SK-N-SH (cell line): ENCODE measurements around the gene LDB2.

Experiments
- FOXJ3 ChIP-seq: sonication (generic); formaldehyde crosslinking; IDR thresholded peaks from 2 replicates; pipeline ENCODE4 v1.5.1; 2020; ENCODE audit warnings: mild to moderate bottlenecking, missing genetic modification reagents
- GABPA ChIP-seq: IDR thresholded peaks from 2 replicates; pipeline ENCODE4 v1.4.0; 2012; ENCODE audit warnings: low read depth, mild to moderate bottlenecking
- NRF1 ChIP-seq: IDR thresholded peaks from 2 replicates; pipeline ENCODE4 v1.6.1; 2012; ENCODE audit warnings: low read depth, mild to moderate bottlenecking, low read length
- POLR2AphosphoS5 ChIP-seq: IDR thresholded peaks from 2 replicates; pipeline ENCODE4 v1.6.1; 2012; ENCODE audit warnings: low read depth, low read length
- TCF12 ChIP-seq: IDR thresholded peaks from 2 replicates; pipeline ENCODE4 v1.4.0; 2012
- YY1 ChIP-seq: IDR thresholded peaks from 2 replicates; pipeline ENCODE4 v1.4.0; 2012; ENCODE audit warnings: low read depth, mild to moderate bottlenecking
- TF ChIP-seq, protein P1 (sequence below): fragments of 200-600 bp; sonication (generic); IDR thresholded peaks from 2 replicates; pipeline ENCODE4 v1.6.1; 2017; ENCODE audit warnings: antibody characterized with exemption, mild to moderate bottlenecking, moderate library complexity
- TF ChIP-seq, protein P2 (sequence below): IDR thresholded peaks from 2 replicates; pipeline ENCODE4 v1.6.1; 2012; ENCODE audit warnings: mild to moderate bottlenecking, low read depth, low read length, moderate library complexity
- TF ChIP-seq, protein P3 (sequence below): IDR thresholded peaks from 2 replicates; pipeline ENCODE4 v1.4.0; 2012; ENCODE audit warnings: low read depth

DNA sequence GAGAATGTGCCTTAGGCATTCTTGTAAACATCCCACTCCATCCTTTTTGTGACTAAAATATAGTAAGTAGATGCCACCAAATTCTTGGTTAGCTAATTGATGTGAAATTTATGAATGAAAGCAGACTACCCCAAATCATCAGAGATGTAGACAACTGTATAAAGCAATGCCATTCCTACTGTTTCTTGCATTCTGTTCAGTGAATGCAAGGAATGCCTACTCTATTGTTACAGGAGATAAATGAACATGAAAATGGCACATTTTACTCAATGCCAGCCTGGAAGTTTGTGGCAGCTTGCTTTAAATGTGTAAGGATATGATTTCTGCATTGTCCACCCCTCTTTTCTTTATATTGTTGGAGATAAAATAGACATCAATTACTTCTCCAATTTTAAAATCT is 317.9 kb downstream of the LDB2 start:
- TF ChIP-seq, protein P1, sequence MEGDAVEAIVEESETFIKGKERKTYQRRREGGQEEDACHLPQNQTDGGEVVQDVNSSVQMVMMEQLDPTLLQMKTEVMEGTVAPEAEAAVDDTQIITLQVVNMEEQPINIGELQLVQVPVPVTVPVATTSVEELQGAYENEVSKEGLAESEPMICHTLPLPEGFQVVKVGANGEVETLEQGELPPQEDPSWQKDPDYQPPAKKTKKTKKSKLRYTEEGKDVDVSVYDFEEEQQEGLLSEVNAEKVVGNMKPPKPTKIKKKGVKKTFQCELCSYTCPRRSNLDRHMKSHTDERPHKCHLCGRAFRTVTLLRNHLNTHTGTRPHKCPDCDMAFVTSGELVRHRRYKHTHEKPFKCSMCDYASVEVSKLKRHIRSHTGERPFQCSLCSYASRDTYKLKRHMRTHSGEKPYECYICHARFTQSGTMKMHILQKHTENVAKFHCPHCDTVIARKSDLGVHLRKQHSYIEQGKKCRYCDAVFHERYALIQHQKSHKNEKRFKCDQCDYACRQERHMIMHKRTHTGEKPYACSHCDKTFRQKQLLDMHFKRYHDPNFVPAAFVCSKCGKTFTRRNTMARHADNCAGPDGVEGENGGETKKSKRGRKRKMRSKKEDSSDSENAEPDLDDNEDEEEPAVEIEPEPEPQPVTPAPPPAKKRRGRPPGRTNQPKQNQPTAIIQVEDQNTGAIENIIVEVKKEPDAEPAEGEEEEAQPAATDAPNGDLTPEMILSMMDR: no peak
- TF ChIP-seq YY1: no peak
- TF ChIP-seq TCF12: no peak
- TF ChIP-seq GABPA: no peak
- TF ChIP-seq, protein P2, sequence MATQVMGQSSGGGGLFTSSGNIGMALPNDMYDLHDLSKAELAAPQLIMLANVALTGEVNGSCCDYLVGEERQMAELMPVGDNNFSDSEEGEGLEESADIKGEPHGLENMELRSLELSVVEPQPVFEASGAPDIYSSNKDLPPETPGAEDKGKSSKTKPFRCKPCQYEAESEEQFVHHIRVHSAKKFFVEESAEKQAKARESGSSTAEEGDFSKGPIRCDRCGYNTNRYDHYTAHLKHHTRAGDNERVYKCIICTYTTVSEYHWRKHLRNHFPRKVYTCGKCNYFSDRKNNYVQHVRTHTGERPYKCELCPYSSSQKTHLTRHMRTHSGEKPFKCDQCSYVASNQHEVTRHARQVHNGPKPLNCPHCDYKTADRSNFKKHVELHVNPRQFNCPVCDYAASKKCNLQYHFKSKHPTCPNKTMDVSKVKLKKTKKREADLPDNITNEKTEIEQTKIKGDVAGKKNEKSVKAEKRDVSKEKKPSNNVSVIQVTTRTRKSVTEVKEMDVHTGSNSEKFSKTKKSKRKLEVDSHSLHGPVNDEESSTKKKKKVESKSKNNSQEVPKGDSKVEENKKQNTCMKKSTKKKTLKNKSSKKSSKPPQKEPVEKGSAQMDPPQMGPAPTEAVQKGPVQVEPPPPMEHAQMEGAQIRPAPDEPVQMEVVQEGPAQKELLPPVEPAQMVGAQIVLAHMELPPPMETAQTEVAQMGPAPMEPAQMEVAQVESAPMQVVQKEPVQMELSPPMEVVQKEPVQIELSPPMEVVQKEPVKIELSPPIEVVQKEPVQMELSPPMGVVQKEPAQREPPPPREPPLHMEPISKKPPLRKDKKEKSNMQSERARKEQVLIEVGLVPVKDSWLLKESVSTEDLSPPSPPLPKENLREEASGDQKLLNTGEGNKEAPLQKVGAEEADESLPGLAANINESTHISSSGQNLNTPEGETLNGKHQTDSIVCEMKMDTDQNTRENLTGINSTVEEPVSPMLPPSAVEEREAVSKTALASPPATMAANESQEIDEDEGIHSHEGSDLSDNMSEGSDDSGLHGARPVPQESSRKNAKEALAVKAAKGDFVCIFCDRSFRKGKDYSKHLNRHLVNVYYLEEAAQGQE: no peak
- TF ChIP-seq POLR2AphosphoS5: no peak
- TF ChIP-seq, protein P3, sequence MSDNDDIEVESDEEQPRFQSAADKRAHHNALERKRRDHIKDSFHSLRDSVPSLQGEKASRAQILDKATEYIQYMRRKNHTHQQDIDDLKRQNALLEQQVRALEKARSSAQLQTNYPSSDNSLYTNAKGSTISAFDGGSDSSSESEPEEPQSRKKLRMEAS: no peak
- no peak for TF ChIP-seq NRF1
- no peak for TF ChIP-seq FOXJ3 (CRISPR knock-in tag)
